IPS-18c (cell line): ENCODE data around the gene ATP2B2.
A peak's percentile ranks its signal among the peaks of the same experiment; 100 is the strongest.

Experiments
- H3K4me3 ChIP-seq: 2 replicates; pipeline ENCODE4 v1.7.0; 2013; ENCODE audit warnings: low read depth, mild to moderate bottlenecking, low read length, moderate library complexity; ENCODE audit not compliant: insufficient read depth
- H3K9me3 ChIP-seq: one replicate; pipeline ENCODE4 v1.6.1; 2013; ENCODE audit warnings: mild to moderate bottlenecking, low read length, moderate library complexity; ENCODE audit not compliant: control insufficient read depth, insufficient read depth

ATP2B2 gene

GRCh38 chr3:10505791-10506585 is 602 bp upstream of the ATP2B2 start:
- H3K9me3 ChIP-seq: no peaks in the 10 kb centered on the region
- H3K4me3 ChIP-seq: no peak overlapping the region

GRCh38 chr3:10504171-10505049 is 976 bp downstream of the ATP2B2 start:
- Histone ChIP-seq H3K4me3 (peak overlapping the region; percentile 36; the same call in 1 of the 2 replicates), H3K9me3 (no peaks in the 10 kb centered on the region)

GRCh38 chr3:10503217-10503796 is 2.1 kb downstream of the ATP2B2 start:
- Histone ChIP-seq H3K9me3 (no peaks in the 10 kb centered on the region), H3K4me3 (no peak overlapping the region)

GRCh38 chr3:10502185-10502880 is 3.1 kb downstream of the ATP2B2 start:
- Histone ChIP-seq H3K9me3 (no peaks in the 10 kb centered on the region), H3K4me3 (no peak overlapping the region)

- Histone ChIP-seq H3K9me3 (no peaks in the 10 kb centered on the region), H3K4me3 (no peak overlapping the region)
Observed at GRCh38 chr3:10501664-10502052, 3.7 kb downstream of the ATP2B2 start.

GRCh38 chr3:10500717-10501663 is 4.4 kb downstream of the ATP2B2 start:
- H3K9me3 ChIP-seq: no peaks in the 10 kb centered on the region
- H3K4me3 ChIP-seq: no peak overlapping the region

GRCh38 chr3:10498271-10498670 is 7.1 kb downstream of the ATP2B2 start:
- no peaks in the 10 kb centered on the region for H3K9me3 ChIP-seq
- H3K4me3 ChIP-seq: no peak overlapping the region

- Histone ChIP-seq H3K4me3 (no peak overlapping the region), H3K9me3 (no peaks in the 10 kb centered on the region)
Observed at GRCh38 chr3:10497439-10497838, 7.9 kb downstream of the ATP2B2 start.

GRCh38 chr3:10496121-10496863 is 9.1 kb downstream of the ATP2B2 start:
- Histone ChIP-seq H3K9me3 (no peaks in the 10 kb centered on the region), H3K4me3 (no peak overlapping the region)

GRCh38 chr3:10495614-10496013 is 9.8 kb downstream of the ATP2B2 start:
- Histone ChIP-seq H3K4me3 (no peak overlapping the region), H3K9me3 (no peaks in the 10 kb centered on the region)

- no peak overlapping the region for H3K4me3 ChIP-seq
- H3K9me3 ChIP-seq: no peaks in the 10 kb centered on the region
Observed at GRCh38 chr3:10495003-10495402, 10.4 kb downstream of the ATP2B2 start.

- Histone ChIP-seq H3K9me3 (no peaks in the 10 kb centered on the region), H3K4me3 (no peak overlapping the region)
Observed at GRCh38 chr3:10494180-10494579, 11.2 kb downstream of the ATP2B2 start.

- no peaks in the 10 kb centered on the region for H3K9me3 ChIP-seq
- H3K4me3 ChIP-seq: no peak overlapping the region
Observed at GRCh38 chr3:10493202-10493589, 12.2 kb downstream of the ATP2B2 start.

GRCh38 chr3:10492364-10493201 is 12.8 kb downstream of the ATP2B2 start:
- H3K9me3 ChIP-seq: no peaks in the 10 kb centered on the region
- no peak overlapping the region for H3K4me3 ChIP-seq
